Heart left ventricle (tissue), 16 donors: ENCODE data around the gene PILRB. TPM values are rescaled to one million over a fixed set of nuclear protein-coding genes. Genes with fewer than 3 reads are reported as not detected.

ENCODE experiments used
- ATAC-seq, 4 donors: fragments of 200-7000 bp; cut with Tn5 transposase; one replicate each; pipeline ENCODE4 v1.9.1; 2020 to 2022; ENCODE audit warnings: moderate library complexity in 4 of 4, mild to moderate bottlenecking in 3 of 4, moderate number of reproducible peaks in 1 of 4
- DNase-seq, 5 donors: peaks; one replicate each; pipeline ENCODE4 v3.0.0-alpha.2; 2020
- H3K27ac ChIP-seq, 12 donors: fragments of 200-600 bp; sonication (generic) in 4 of 12; one replicate each; pipeline versions ENCODE4 v1.5.0 to v1.8.0; 2016 to 2022; ENCODE audit warnings: mild to moderate bottlenecking in 2 of 12
- H3K27me3 ChIP-seq, 9 donors: fragments of 200-600 bp; sonication (generic) in 2 of 9; one replicate each; pipeline versions ENCODE4 v1.5.1 to v1.8.0; 2016 to 2022; ENCODE audit warnings: mild to moderate bottlenecking in 3 of 9
- H3K36me3 ChIP-seq, 9 donors: fragments of 200-600 bp; sonication (generic) in 2 of 9; one replicate each; pipeline versions ENCODE4 v1.5.0 to v1.8.0; 2018 to 2022; ENCODE audit warnings: mild to moderate bottlenecking in 2 of 9
- H3K4me1 ChIP-seq, 12 donors: fragments of 200-600 bp; sonication (generic) in 4 of 12; one replicate each; pipeline versions ENCODE4 v1.5.0 to v1.8.0; 2016 to 2022; ENCODE audit warnings: mild to moderate bottlenecking in 3 of 12
- H3K4me3 ChIP-seq, 12 donors: fragments of 200-600 bp; sonication (generic) in 4 of 12; one replicate each; pipeline versions ENCODE4 v1.5.0 to v1.8.0; 2017 to 2022; ENCODE audit warnings: mild to moderate bottlenecking in 9 of 12, moderate library complexity in 4 of 12
- H3K9me3 ChIP-seq, 12 donors: fragments of 200-600 bp; sonication (generic) in 4 of 12; one replicate each; pipeline versions ENCODE4 v1.5.0 to v1.8.0; 2016 to 2022; ENCODE audit warnings: mild to moderate bottlenecking in 1 of 12
- CTCF ChIP-seq, 12 donors: fragments of 200-600 bp; sonication (generic) in 4 of 12; IDR thresholded peaks; one replicate each; pipeline versions ENCODE4 v1.5.0 to v1.8.0; 2018 to 2022; ENCODE audit warnings: antibody characterized with exemption in 12 of 12, mild to moderate bottlenecking in 5 of 12
- POLR2A ChIP-seq, 2 donors: fragments of 450-650 bp; IDR thresholded peaks; one replicate each; pipeline ENCODE4 v1.6.1; 2017; ENCODE audit warnings: antibody characterized with exemption in 2 of 2, mild to moderate bottlenecking in 2 of 2, moderate library complexity in 2 of 2
- WGBS, 4 donors: extraction: QIAGEN DNeasy Blood & Tissue Kit in 2 of 4; methylation state at CpG; one replicate each; pipeline versions ENCODE4 v1.1.5 to v1.1.7; 2013 to 2018; 5-methylcytosine and 5-hydroxymethylcytosine counted together
- intact Hi-C, 10 donors: fragments of 100-400 bp; cut with DNase I; formaldehyde crosslinking; loops; one replicate each; pipeline versions ENCODE4 v1.11.1 to v1.14.2; 2022
- polyA plus RNA-seq, 2 donors: library from polyadenylated mRNA; stranded (reverse); fragments of 200-250 nt; gene quantifications; one replicate each; pipeline ENCODE4 v1.2.3, GENCODE V29; 2013
- total RNA-seq, 9 donors: library from RNA; depleted of rRNA in 2 of 9; stranded (reverse); fragments of >200 nt in 2 of 9; fragmentation: NEBNext Ultra II Directional in 3 of 9; extraction: Animal tissue kit (Norgen Biotek cat#: 25700) in 3 of 9; gene quantifications; one replicate each; pipeline versions ENCODE4 v1.1.0 to v1.2.4, GENCODE V29; 2016 to 2023
- donor health status: ischemic (EF 13 %, LVEDD 7.1; RV severe dilation, severe dysfunction).
- donor health status: healthy with polysubstance abuse.
- donor health status: DM: no; HTN: yes; CAD: no.
- donor health status: DM: no; HTN: no; CAD: no.
- donor health status: ischemic (EF 25% LVEDD 6.9; RV normal size, moderate dysfunction).
- donor health status: ischemic (EF 25% LVEDD 5.7; RV mildly dilated, moderate dysfunction).
- donor health status: healthy.
- donor health status: DM: yes; HTN: yes; CAD: no.
- donor health status: ischemic (EF 35%, LVEDD 5.7; RV mildly dilated, moderate dysfunction).
- donor health status: nonischemic (EF 11% LVEDD 7.7; RV severe dilation, severe dysfunction).
- donor health status: DM: yes; HTN: yes; CAD: no.
- donor health status: PGD.
- donor health status: ischemic (EF 29% LVEDD 5.4; RV normal size, mild dysfunction).
- donor health status: nonischemic (EF 23%, LVEDD 6.1; RV moderate dilation, normal function).

The PILRB gene
- total and polyA plus RNA-seq, 11 donors = 6.2 to 24.2 (median 10.0) TPM

DNA sequence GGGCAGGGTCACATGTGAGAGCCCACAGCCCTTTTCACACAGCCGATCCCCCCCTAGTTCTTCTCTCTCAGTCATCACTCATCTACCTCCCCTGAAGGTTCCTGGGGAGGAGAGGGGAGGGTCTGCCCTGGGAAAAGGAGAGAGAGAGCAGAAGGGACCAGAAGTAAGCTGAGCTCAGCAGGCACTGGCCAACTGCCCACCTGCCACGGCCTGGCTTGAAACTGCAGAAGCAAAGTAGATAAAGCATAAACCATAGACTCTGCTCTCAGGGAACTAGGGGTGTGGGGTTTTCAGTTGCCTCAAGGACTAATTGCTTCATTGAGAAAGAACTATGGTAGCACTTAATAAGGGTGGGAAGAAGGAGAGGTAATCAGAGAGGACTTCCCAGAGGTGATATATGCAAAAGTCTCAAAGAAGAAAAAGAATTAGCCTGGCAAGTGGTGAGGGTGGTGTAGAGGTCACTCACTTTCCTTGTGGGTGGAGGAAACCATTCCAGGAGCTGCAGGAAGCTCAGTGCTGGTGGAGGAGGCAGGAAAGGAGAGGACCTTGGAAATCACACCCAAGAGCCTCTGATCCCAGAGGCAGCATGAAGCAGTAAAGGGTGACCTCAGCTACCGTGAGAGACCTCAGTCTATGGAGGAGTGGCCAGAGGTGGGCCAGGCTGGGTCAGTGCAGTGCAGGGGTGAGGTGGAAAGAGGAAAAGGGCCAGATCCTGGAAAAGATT lies 32.5 kb downstream of the PILRB start:
- H3K27ac ChIP-seq = no peak overlapping the region
- intact Hi-C loops = no loop called here
- 40 to 56% (median 49%) methylated on average over 3 of the region's 3 CpGs for WGBS, 4 donors
- peaks cover 0 to 3% (median 0%) of the 10 kb centered on the region in 12 donors for H3K9me3 ChIP-seq
- H3K27me3 ChIP-seq = no peaks in the 10 kb centered on the region
- no peak for ATAC-seq
- no peak overlapping the region for H3K4me3 ChIP-seq
- H3K36me3 ChIP-seq = no peaks in the 10 kb centered on the region
- TF ChIP-seq CTCF (IDR thresholded peaks at IDR 0.05) = no peak
- TF ChIP-seq POLR2A (IDR thresholded peaks at IDR 0.05) = no peak
- no peak for DNase-seq
- peaks cover 0 to 37% (median 4%) of the 10 kb centered on the region in 12 donors for H3K4me1 ChIP-seq

DNA sequence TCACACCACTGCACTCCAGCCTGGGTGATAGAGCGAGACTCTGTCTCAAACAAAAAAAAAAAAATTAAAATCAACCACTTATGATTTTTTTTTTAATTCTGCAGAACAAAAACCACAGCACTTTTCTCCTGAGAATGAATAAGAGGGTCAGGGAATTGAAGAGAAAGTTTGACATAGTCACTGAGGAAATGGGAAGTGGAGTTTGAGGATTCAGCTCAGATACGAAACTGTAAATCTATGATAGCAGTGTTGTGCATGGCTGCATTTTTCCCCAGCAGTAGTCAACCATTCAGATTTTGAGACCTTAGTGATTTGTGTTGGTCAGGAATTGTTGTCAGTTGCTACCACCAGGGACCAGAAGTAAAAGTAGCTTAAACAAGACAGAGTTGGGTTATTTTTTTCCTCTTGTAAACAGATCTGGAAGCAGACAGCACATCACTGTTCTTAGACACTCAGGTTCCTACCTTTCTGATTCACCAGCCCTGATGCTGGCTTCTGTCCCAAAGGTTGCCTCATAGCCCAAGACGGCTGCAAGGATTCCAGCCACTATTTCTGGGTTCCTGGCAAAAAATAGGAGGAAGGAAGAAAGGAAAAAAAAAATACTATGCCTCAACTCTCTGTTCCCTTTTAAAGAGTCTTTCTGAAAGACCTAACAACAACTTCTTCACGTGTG lies 35.5 kb downstream of the PILRB start:
- Histone ChIP-seq H3K9me3 (peaks cover 0 to 3% (median 0%) of the 10 kb centered on the region in 12 donors), H3K27ac (peak overlapping the region in 1 of 12 donors; percentile 28), H3K4me3 (no peak overlapping the region), H3K4me1 (peaks cover 0 to 54% (median 0%) of the 10 kb centered on the region in 12 donors), H3K27me3 (no peaks in the 10 kb centered on the region), H3K36me3 (no peaks in the 10 kb centered on the region)
- no peak for DNase-seq
- ATAC-seq = no peak
- TF ChIP-seq CTCF (IDR thresholded peaks at IDR 0.05) (no peak), POLR2A (IDR thresholded peaks at IDR 0.05) (no peak)
- 68 to 76% (median 72%) methylated on average over 4 of the region's 4 CpGs for WGBS, 4 donors
- intact Hi-C loops = no loop called here

DNA sequence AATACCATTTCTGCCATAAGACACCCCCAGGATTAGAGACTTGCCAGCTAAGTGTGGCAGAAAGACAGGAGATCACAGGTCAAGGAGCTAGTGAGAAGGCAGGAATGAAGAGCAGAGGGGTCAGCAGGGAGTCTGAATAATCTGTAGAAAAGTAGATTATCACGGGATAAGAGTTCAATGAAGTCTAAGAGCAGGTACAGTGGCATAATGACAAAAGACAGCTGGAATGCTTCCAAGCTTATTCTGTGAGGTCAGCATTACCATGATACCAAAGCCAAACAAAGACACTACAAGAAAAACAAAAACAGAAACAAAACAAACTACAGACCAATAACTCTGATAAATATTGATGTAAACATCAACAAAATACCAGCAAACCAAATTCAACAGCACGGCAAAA lies 36.2 kb downstream of the PILRB start:
- TF ChIP-seq POLR2A (IDR thresholded peaks at IDR 0.05) (no peak), CTCF (IDR thresholded peaks at IDR 0.05) (no peak)
- 73 to 79% (median 77%) methylated on average over 2 of the region's 2 CpGs for WGBS, 4 donors
- intact Hi-C loops = no loop called here
- Histone ChIP-seq H3K4me3 (no peak overlapping the region), H3K9me3 (peaks cover 0 to 3% (median 0%) of the 10 kb centered on the region in 12 donors), H3K36me3 (no peaks in the 10 kb centered on the region), H3K27ac (no peak overlapping the region), H3K4me1 (peaks cover 0 to 57% (median 0%) of the 10 kb centered on the region in 12 donors), H3K27me3 (no peaks in the 10 kb centered on the region)
- ATAC-seq (no peak), DNase-seq (no peak)

DNA sequence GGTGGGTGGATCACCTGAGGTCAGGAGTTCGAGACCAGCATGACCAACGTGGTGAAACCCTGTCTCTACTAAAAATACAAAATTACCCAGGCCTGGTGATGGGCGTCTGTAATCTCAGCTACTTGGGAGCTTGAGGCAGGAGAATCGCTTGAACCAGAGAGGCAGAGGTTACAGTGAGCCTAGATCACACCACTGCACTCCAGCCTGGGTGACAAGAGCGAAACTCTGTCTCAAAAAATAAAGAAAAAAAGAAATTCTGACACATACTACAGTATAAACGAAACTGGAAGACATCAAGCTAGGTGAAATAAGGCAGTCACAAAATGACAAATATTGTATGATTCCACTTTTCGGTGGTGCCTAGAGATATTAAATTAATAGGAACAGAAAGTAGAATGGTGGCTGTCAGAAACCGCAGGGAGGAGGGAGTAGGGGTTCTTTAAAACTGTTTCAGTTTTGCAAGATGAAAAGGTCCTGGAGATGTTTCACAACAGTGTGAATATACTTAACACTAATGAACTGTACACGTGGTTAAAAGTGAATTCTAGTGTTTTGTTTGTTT lies 38.6 kb downstream of the PILRB start:
- no peak for DNase-seq
- no peak for TF ChIP-seq CTCF (IDR thresholded peaks at IDR 0.05)
- no peak for TF ChIP-seq POLR2A (IDR thresholded peaks at IDR 0.05)
- peak in 1 of 4 donors; percentile 52 for ATAC-seq
- Histone ChIP-seq H3K36me3 (peaks cover 0 to 4% (median 0%) of the 10 kb centered on the region in 9 donors), H3K4me1 (peaks cover 0 to 57% (median 0%) of the 10 kb centered on the region in 12 donors), H3K4me3 (no peak overlapping the region), H3K27me3 (no peaks in the 10 kb centered on the region), H3K9me3 (peaks cover 0 to 3% (median 0%) of the 10 kb centered on the region in 12 donors), H3K27ac (peak overlapping the region in 2 of 12 donors; percentile 17 to 85)
- WGBS, 4 donors = 73 to 79% (median 75%) methylated on average over 9 of the region's 9 CpGs
- intact Hi-C loops = no loop called here
